ENCODE measurements around the gene SDC3.
"Not testable (repeated sequence)": the region's sequence is repeated elsewhere in the genome, so short reads cannot be mapped to it uniquely, and the experiment has no call there.

The SDC3 gene

GRCh38 chr1:30877205-30877912 lies 31.2 kb downstream of the SDC3 start:
- no peak for DNase-seq (ENCODE audit: low read depth in 2 of 2, low spot score in 1 of 2)

GRCh38 chr1:30876451-30877204 lies 31.9 kb downstream of the SDC3 start:
- no peak for DNase-seq (ENCODE audit: low read depth in 2 of 2, low spot score in 1 of 2)

GRCh38 chr1:30875916-30876315 lies 32.6 kb downstream of the SDC3 start:
- DNase-seq (ENCODE audit: low read depth in 2 of 2, low spot score in 1 of 2) = no peak

GRCh38 chr1:30875197-30875596 lies 33.4 kb downstream of the SDC3 start:
- DNase-seq (ENCODE audit: low read depth in 2 of 2, low spot score in 1 of 2) = no peak

GRCh38 chr1:30874176-30874575 lies 34.4 kb downstream of the SDC3 start:
- no peak for DNase-seq (ENCODE audit: low read depth in 2 of 2, low spot score in 1 of 2)

- no peak for DNase-seq (ENCODE audit: low read depth in 2 of 2, low spot score in 1 of 2)
Observed at GRCh38 chr1:30872948-30873263, 35.7 kb downstream of the SDC3 start.

- DNase-seq (ENCODE audit: low read depth in 2 of 2, low spot score in 1 of 2) = no peak
Observed at GRCh38 chr1:30872033-30872947, 36.3 kb downstream of the SDC3 start.

- no peak for DNase-seq (ENCODE audit: low read depth in 2 of 2, low spot score in 1 of 2)
Observed at GRCh38 chr1:30871276-30871871, 37.2 kb downstream of the SDC3 start.

GRCh38 chr1:30870656-30871055 lies 37.9 kb downstream of the SDC3 start:
- DNase-seq (ENCODE audit: low read depth in 2 of 2, low spot score in 1 of 2) = no peak

- DNase-seq (ENCODE audit: low read depth in 2 of 2, low spot score in 1 of 2) = no peak
Observed at GRCh38 chr1:30870035-30870434, 38.5 kb downstream of the SDC3 start.

GRCh38 chr1:30868833-30869435 lies 39.6 kb downstream of the SDC3 start:
- DNase-seq (ENCODE audit: low read depth in 2 of 2, low spot score in 1 of 2) = no peak

GRCh38 chr1:30868057-30868456 lies 40.5 kb downstream of the SDC3 start:
- not testable (repeated sequence) for DNase-seq (ENCODE audit: low read depth in 2 of 2, low spot score in 1 of 2)

GRCh38 chr1:30867537-30867936 lies 41.0 kb downstream of the SDC3 start:
- no peak for DNase-seq (ENCODE audit: low read depth in 2 of 2, low spot score in 1 of 2)

- no peak for DNase-seq (ENCODE audit: low read depth in 2 of 2, low spot score in 1 of 2)
Observed at GRCh38 chr1:30866594-30866993, 42.0 kb downstream of the SDC3 start.

GRCh38 chr1:30864681-30865080 lies 43.9 kb downstream of the SDC3 start:
- no peak for DNase-seq (ENCODE audit: low read depth in 2 of 2, low spot score in 1 of 2)

GRCh38 chr1:30863858-30864604 lies 44.5 kb downstream of the SDC3 start:
- DNase-seq (ENCODE audit: low read depth in 2 of 2, low spot score in 1 of 2) = no peak

- no peak for DNase-seq (ENCODE audit: low read depth in 2 of 2, low spot score in 1 of 2)
Observed at GRCh38 chr1:30860320-30860652, 48.3 kb downstream of the SDC3 start.

GRCh38 chr1:30857964-30858363 lies 50.6 kb downstream of the SDC3 start:
- no peak for DNase-seq (ENCODE audit: low read depth in 2 of 2, low spot score in 1 of 2)

- no peak for DNase-seq (ENCODE audit: low read depth in 2 of 2, low spot score in 1 of 2)
Observed at GRCh38 chr1:30857062-30857461, 51.5 kb downstream of the SDC3 start.

- no peak for DNase-seq (ENCODE audit: low read depth in 2 of 2, low spot score in 1 of 2)
Observed at GRCh38 chr1:30856260-30856790, 52.2 kb downstream of the SDC3 start.

Data from stimulated activated CD8-positive, alpha-beta memory T cell treated with anti-CD3 and anti-CD28 coated beads, Interleukin-4, amount 100 ng/mL, for 1 hour (primary cell).